Posterior cingulate gyrus (tissue), 11 donors: ENCODE measurements around the gene SRSF5.

Experiments used
- DNase-seq, 10 donors: peaks; one replicate each; pipeline versions ENCODE4 v3.0.0 to v3.0.0-alpha.2; 2020 to 2021; ENCODE audit warnings: mixed read lengths in 3 of 10
- intact Hi-C: fragments of 100-400 bp; cut with DNase I; formaldehyde crosslinking; loops from one replicate; pipeline ENCODE4 v1.15.1; 2023

The SRSF5 gene

GRCh38 chr14:69768873-69769272 is 1.9 kb downstream of the SRSF5 start:
- DNase-seq, result no peak
- intact Hi-C loops, result loop anchor here (5.0 kb wide), 1 partner anchor 372 kb away; the partner anchor contains the start of genes ERH and SLC39A9

DNA sequence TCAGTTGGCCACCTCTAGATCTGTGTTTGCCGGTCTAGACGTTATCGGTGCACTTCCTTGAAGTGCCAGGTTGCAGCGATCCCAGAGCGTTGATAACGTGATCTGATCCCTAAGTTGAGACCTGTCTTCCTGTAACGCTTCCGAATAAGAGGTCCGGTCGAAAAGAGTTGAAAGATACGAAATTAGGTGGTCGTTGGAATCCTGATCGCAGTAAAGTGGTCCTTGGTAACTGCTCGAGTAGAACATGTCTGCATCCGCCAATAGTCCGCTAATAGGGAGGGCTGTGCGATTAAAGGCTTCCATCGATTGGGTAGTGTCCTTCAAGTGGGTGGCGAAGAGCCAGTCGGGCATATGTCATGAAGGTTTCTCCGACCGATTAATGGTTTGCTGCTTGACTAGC is 2.7 kb downstream of the SRSF5 start:
- no peak for DNase-seq
- intact Hi-C loops, result loop anchor here (5.0 kb wide), 1 partner anchor 372 kb away; the partner anchor contains the start of genes ERH and SLC39A9

GRCh38 chr14:69770559-69770958 is 3.6 kb downstream of the SRSF5 start:
- DNase-seq, result no peak
- intact Hi-C loops, result no loop called here

DNA sequence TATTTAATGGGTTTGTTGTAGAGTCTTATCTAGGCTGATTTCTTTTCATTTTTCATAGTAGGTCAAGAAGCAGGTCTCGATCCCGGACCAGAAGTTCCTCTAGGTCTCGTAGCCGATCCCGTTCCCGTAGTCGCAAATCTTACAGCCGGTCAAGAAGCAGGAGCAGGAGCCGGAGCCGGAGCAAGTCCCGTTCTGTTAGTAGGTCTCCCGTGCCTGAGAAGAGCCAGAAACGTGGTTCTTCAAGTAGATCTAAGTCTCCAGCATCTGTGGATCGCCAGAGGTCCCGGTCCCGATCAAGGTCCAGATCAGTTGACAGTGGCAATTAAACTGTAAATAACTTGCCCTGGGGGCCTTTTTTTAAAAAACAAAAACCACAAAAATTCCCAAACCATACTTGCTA is 4.2 kb downstream of the SRSF5 start:
- DNase-seq, result peak in 2 of 10 donors; percentile 64 to 73
- intact Hi-C loops, result no loop called here

DNA sequence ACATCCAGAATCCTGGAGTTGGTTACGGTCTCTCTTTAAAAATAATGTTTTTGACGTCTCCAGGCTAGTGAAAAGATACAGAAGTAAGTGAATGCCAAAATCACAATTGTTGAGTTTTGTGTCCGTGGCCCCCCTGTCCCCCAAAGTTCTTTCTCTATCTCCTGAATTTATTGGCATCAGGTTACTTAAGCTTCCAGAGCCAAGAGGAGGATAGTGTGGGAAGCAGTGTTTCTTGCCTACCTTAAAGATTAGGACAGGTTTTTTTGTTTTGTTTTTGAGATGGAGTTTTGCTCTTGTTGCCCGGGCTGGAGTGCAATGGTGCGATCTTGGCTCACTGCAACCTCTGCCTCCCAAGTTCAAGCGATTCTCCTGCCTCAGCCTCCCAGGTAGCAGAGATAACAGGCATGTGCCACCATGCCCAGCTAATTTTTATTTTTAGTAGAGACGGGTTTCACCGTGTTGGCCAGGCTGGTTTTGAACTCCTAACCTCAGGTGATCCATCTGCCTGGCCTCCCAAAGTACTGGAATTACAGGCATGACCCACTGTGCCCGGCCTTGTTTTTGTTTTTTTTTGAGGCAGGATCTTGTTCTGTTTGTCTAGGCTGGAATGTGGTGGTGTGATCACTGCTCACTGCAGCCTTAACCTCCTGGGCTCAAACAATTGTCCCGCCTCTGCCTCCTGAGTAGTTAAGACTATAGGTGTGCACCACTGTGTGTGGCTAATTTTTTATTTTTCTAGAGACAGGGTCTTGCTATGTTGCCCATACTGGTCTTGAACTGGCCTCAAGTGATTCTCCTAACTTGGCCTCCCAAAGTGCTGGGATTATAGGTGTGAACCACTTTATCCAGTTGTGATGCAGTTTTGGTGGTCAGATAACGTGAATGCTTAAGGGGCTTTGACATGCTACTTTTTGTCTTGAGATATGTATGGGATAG is 5.4 kb downstream of the SRSF5 start:
- DNase-seq, result no peak
- intact Hi-C loops, result no loop called here

GRCh38 chr14:69773571-69774276 is 6.8 kb downstream of the SRSF5 start:
- intact Hi-C loops, result no loop called here
- DNase-seq, result no peak

- no peak for DNase-seq
- intact Hi-C loops, result no loop called here
Observed at GRCh38 chr14:69775012-69775411, 8.1 kb downstream of the SRSF5 start.

DNA sequence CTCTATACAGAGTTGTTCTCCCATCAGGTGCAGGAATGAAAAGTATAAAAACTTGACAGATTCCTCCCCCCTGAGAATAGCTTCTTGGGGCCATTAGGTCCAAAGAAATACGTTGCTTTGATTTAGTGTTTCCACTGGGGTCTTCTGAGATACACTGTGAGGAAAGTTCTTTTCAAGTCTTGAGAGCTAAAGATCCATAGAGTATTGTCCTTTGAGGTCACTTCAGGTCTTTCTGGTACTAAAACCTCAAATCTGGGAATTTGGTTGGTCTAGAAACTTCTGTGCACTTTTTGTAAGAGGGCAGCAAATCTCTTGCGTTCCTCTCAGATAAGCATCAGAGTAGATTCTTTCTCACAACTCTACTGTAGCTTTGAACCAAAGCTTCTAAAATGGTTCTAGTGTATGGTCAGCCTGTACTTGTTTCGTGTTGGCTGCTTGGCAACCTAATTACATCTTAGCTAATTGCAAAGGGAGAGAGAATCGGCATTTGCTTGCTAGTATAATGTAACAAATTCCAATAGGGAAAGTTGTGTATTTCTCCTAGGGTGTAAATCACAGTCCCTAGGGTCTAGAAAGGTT is 10.0 kb downstream of the SRSF5 start:
- no peak for DNase-seq
- intact Hi-C loops, result no loop called here

GRCh38 chr14:69779088-69779487 is 12.1 kb downstream of the SRSF5 start:
- no peak for DNase-seq

DNA sequence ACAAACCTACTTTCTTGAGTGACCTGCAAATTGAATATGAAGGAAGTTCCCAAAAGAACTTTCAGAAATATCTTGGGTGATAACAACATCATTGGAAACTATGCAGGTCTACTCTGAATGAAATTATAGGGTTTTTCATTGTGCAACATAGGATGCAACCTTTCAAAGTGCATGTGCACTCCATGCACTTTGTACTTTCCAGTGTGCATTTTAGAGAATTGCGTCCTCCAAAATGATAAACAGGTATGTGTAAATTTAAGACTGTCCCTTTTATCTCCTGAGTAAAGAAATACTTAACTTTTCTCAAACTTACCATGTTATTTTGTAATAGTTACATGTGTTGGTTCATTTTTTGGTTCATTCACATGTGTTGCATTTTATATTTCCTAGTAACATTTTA is 13.2 kb downstream of the SRSF5 start:
- intact Hi-C loops, result no loop called here
- DNase-seq, result no peak

More at GRCh38 chr14:69779088-69779487, 12.1 kb downstream of the SRSF5 start:
- intact Hi-C loops, result no loop called here

DNA sequence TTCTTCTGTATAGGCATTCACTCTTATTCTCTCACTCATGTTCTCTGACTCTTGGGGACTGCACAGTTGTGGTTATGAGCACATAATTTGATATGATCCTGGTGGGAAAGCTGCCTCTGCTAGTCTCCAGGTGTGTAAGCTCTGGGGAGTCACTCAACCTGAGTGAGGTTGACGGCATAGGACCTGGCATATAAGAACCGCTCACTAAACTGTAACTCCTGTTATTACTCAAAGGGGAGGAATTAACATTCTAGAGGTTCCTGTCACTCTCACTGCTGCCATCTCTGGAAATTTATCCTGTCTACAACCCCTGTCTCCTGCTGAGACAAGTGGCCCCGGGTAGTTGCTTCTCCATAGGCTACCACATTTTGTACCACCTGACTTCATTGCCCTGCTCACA is 14.0 kb downstream of the SRSF5 start:
- intact Hi-C loops, result no loop called here
- DNase-seq, result no peak

DNA sequence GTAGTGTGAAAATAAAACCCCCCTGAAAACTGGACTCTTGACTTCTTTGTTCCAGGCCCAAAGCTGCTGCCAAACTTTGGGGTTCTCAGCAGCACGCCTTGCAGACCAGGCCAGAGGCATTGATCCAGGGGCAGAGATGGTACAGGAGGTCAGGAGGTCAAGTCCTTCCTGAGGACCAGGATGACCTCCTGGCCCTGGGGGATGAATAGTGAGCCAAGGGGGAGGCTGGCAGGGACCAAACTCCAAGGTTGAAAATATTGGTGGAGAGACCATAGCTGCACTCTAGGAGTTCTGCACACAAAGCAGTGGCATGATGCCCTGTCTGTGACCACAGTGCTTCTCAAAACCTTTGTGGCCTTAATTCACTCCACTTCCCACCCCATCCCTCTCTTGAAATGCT is 18.0 kb downstream of the SRSF5 start:
- intact Hi-C loops, result no loop called here
- DNase-seq, result no peak

DNA sequence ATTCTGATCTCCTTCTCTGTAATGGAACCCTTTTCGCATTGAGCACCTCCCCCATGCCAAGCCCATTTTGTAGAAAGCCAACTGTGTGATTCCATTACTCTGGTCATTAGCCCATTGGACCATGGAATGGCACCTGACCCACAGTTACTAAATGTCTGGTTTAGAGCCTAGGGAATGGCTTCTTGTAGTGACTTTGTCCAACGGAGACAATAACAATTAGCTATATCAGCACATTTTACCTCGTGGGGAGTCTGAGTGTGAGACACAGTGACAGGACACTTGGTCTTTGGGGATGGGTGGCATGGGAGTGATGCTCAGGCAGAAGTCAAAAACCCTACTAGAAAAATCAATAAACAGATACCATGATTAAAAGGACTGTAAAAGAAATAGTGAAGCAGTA is 19.7 kb downstream of the SRSF5 start:
- DNase-seq, result no peak
- intact Hi-C loops, result no loop called here

- no peak for DNase-seq
- intact Hi-C loops, result no loop called here
Observed at GRCh38 chr14:69789118-69789640, 22.2 kb downstream of the SRSF5 start.

GRCh38 chr14:69792887-69793421 is 26.0 kb downstream of the SRSF5 start:
- DNase-seq, result no peak
- intact Hi-C loops, result no loop called here

- intact Hi-C loops, result no loop called here
- no peak for DNase-seq
Observed at GRCh38 chr14:69794791-69795190, 27.8 kb downstream of the SRSF5 start.

GRCh38 chr14:69795691-69796090 is 28.7 kb downstream of the SRSF5 start:
- DNase-seq, result no peak
- intact Hi-C loops, result no loop called here

- DNase-seq, result no peak
Observed at GRCh38 chr14:69796797-69797500, 30.0 kb downstream of the SRSF5 start, which contains the start of gene SLC10A1. TSS of gene SLC10A1 (minus strand) at chr14:69797241. CDS start at chr14:69797155, 86 bp downstream.

DNA sequence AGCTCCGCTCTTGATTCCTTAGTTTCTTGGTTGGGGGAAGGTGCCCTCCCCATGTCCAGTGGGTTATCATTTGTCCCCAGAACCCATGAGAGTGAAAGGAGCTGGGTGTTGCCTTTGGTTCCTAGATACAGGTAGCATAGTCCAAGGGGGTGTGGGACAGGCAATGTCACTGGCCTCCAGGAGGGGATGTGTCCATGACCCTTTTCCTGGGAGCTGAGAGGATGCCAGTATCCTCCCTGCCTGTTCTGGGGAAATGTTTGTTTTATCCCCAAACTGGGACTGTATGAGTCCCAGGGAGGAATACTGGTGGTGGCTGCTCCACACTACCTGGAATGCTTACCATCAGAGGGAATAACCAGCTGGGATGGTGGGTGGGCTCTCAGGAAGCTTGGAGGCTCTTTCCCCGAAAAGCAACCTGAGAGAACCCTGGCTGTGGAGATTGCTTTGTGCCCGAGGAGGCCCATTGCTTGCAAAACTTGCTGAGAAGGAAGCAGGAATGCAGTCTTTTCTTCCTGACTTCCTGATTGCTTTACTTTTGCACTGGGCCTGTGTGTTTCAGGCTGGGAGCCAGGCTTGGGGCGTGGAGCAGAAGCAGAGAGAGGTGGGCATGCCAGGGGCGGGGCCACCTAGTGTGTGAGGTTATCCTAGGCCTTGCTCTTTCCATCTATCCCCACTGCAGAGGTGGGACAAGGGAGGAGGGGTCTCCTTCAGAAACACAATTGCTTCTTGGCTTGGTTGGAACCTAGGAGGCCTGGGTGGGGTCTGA is 30.8 kb downstream of the SRSF5 start:
- no peak for DNase-seq
- intact Hi-C loops, result no loop called here

More at GRCh38 chr14:69796797-69797500, 30.0 kb downstream of the SRSF5 start, which contains the start of gene SLC10A1:
- intact Hi-C loops, result no loop called here
